GM06990 (cell line): ENCODE results near the gene LAMA4.
"Not testable (repeated sequence)": the region's sequence is repeated elsewhere in the genome, so short reads cannot be mapped to it uniquely, and the experiment has no call there.

Source experiments
- DNase-seq: peaks from one replicate; pipeline ENCODE4 v3.0.0-alpha.2; 2011; ENCODE audit not compliant: insufficient read length; ENCODE audit errors: extremely low read depth
- H3K27me3 ChIP-seq: replicated peaks from 2 replicates; pipeline ENCODE4 v1.6.0; 2011; ENCODE audit warnings: low read length; ENCODE audit not compliant: control insufficient read depth, insufficient read depth
- H3K36me3 ChIP-seq: 2 replicates; pipeline ENCODE4 v1.5.1; 2011; ENCODE audit warnings: low read length; ENCODE audit not compliant: control insufficient read depth, insufficient read depth
- H3K4me3 ChIP-seq: replicated peaks from 2 replicates; pipeline ENCODE4 v1.5.1; 2011; ENCODE audit warnings: low read depth, mild to moderate bottlenecking, control low read depth, low read length
- TF ChIP-seq, protein P1 (sequence below): IDR thresholded peaks from 2 replicates; pipeline ENCODE4 v1.5.1; 2011; ENCODE audit warnings: low read length, control low read depth, mild to moderate bottlenecking, inconsistent platforms; ENCODE audit not compliant: insufficient read depth, poor library complexity, severe bottlenecking

The LAMA4 gene

GRCh38 chr6:112202639-112203341 is 51.6 kb downstream of the LAMA4 start:
- DNase-seq = no peak
- no peaks in the 10 kb centered on the region for H3K36me3 ChIP-seq
- TF ChIP-seq, protein P1, sequence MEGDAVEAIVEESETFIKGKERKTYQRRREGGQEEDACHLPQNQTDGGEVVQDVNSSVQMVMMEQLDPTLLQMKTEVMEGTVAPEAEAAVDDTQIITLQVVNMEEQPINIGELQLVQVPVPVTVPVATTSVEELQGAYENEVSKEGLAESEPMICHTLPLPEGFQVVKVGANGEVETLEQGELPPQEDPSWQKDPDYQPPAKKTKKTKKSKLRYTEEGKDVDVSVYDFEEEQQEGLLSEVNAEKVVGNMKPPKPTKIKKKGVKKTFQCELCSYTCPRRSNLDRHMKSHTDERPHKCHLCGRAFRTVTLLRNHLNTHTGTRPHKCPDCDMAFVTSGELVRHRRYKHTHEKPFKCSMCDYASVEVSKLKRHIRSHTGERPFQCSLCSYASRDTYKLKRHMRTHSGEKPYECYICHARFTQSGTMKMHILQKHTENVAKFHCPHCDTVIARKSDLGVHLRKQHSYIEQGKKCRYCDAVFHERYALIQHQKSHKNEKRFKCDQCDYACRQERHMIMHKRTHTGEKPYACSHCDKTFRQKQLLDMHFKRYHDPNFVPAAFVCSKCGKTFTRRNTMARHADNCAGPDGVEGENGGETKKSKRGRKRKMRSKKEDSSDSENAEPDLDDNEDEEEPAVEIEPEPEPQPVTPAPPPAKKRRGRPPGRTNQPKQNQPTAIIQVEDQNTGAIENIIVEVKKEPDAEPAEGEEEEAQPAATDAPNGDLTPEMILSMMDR = no peak
- no peak overlapping the region for H3K4me3 ChIP-seq
- H3K27me3 ChIP-seq = no peaks in the 10 kb centered on the region; the same call in 1 of the 2 replicates

DNA sequence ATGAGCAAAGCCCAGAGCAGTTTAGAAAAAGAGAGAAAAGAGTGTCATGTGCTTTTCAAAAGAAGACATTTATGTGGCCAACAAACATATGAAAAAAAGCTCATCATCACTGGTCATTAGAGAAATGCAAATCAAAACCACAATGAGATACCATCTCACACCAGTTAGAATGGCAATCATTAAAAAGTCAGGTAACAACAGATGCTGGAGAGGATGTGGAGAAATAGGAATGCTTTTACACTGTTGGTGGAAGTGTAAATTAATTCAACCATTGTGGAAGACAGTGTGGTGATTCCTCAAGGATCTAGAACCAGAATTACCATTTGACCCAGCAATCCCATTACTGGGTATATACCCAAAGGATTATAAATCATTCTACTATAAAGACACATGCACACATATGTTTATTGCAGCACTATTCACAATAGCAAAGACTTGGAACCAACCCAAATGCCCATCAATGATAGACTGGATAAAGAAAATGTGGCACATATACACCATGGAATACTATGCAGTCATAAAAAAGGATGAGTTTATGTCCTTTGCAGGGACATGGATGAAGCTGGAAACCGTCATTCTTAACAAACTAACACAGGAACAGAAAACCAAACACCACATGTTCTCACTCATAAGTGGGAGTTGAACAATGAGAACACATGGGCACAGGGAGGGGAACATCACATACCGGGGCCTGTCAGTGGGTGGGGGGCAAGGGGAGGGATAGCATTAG is 54.0 kb downstream of the LAMA4 start:
- not testable (repeated sequence) for DNase-seq, H3K36me3 ChIP-seq, H3K4me3 ChIP-seq, H3K27me3 ChIP-seq

- no peaks in the 10 kb centered on the region for H3K27me3 ChIP-seq
- no peak overlapping the region for H3K4me3 ChIP-seq
- TF ChIP-seq, protein P1 = no peak
- no peak for DNase-seq
- H3K36me3 ChIP-seq = no peaks in the 10 kb centered on the region
Measured at GRCh38 chr6:112199001-112199403, 55.4 kb downstream of the LAMA4 start.

DNA sequence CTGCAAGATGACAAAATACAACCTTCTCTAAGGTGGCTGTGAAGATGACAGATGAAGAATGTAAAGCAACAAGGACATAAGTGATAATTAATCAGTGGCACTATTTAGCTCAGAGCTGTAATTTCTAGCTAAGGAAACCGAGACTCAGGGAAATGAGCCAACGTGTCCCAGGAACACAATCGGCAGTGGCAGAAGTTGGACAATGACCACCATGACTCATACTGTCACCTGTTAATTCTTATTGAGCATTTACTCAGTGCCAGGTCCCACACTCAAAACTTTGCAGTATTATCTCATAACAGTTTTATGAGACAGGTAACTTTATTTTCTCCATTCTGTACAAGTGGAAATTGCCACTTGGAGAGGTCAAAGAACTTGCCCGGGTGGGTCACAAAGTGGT is 55.8 kb downstream of the LAMA4 start:
- no peak for DNase-seq
- no peaks in the 10 kb centered on the region for H3K27me3 ChIP-seq
- H3K4me3 ChIP-seq = no peak overlapping the region
- H3K36me3 ChIP-seq = no peaks in the 10 kb centered on the region
- TF ChIP-seq, protein P1 = no peak

DNA sequence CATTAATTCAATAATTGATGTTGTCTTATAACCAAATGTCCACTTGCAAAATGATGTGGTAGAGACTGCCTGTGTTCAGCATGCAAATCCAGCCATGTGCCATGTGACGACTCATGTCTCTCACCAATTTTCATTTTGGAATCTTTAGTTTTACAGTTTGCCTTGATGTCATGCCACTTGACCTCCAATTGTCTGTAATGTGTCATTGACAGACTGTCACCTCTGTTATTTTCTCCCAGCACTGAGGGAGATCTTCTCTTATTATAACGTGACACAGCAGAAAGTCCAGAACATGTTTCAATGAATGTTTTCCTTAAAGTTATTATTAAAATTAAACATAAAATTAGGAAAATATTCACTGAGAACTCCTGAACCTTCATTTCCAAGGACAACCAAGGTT is 56.7 kb downstream of the LAMA4 start:
- no peaks in the 10 kb centered on the region for H3K36me3 ChIP-seq
- no peaks in the 10 kb centered on the region; the same call in 1 of the 2 replicates for H3K27me3 ChIP-seq
- no peak for DNase-seq
- TF ChIP-seq, protein P1 = no peak
- no peak overlapping the region for H3K4me3 ChIP-seq

- no peaks in the 10 kb centered on the region for H3K36me3 ChIP-seq
- no peaks in the 10 kb centered on the region; the same call in 1 of the 2 replicates for H3K27me3 ChIP-seq
- H3K4me3 ChIP-seq = no peak overlapping the region
- TF ChIP-seq, protein P1 = no peak
- DNase-seq = no peak
Measured at GRCh38 chr6:112196306-112196705, 58.1 kb downstream of the LAMA4 start.
